H1 (cell line): ENCODE measurements around the gene SEMA4F. TPM values are rescaled to one million over a fixed set of nuclear protein-coding genes. Genes with fewer than 3 reads are reported as not detected.

Source experiments
- CTCF ChIA-PET: fragments of 300-600 bp; sonication (Branson Sonifier 250); formaldehyde crosslinking; loops from one replicate; lab custom pipeline; 2021; ENCODE audit not compliant: partially characterized antibody; lab: Charles Lee
- POLR2A ChIA-PET: fragments of 300-600 bp; sonication (Branson Sonifier 250); formaldehyde crosslinking; loops from one replicate; lab custom pipeline; 2021; ENCODE audit warnings: inconsistent platforms; ENCODE audit not compliant: partially characterized antibody; lab: Charles Lee
- DNase-seq, 2 experiments: peaks; one replicate each; pipeline versions ENCODE4 v3.0.0 to v3.0.0-alpha.2; 2010 to 2022; ENCODE audit warnings: low spot score in 2 of 2, low read depth in 1 of 2, mixed read lengths in 1 of 2
- FAIRE-seq: peaks from 2 replicates; lab custom pipeline; 2011; peaks lifted over from hg19 to GRCh38; lab: Jason Lieb, UNC
- H2AFZ ChIP-seq: 2 replicates; pipeline ENCODE4 v1.8.1; 2012; ENCODE audit warnings: low read length, inconsistent platforms
- H2AK5ac ChIP-seq: 2 replicates; pipeline ENCODE4 v1.6.1; 2013; ENCODE audit warnings: low read depth, low read length
- H2BK120ac ChIP-seq: replicated peaks from 2 replicates; pipeline ENCODE3; 2013; ENCODE audit warnings: low read depth, low read length, inconsistent platforms
- H2BK12ac ChIP-seq: 2 replicates; pipeline ENCODE4 v1.6.1; 2013; ENCODE audit warnings: low read depth, low read length
- H2BK15ac ChIP-seq: 2 replicates; pipeline ENCODE4 v1.6.1; 2013; ENCODE audit warnings: low read length
- H2BK20ac ChIP-seq: 2 replicates; pipeline ENCODE4 v1.6.1; 2013; ENCODE audit warnings: low read length
- H2BK5ac ChIP-seq: 2 replicates; pipeline ENCODE4 v1.6.1; 2013; ENCODE audit warnings: low read depth, low read length
- H3K14ac ChIP-seq: 2 replicates; pipeline ENCODE4 v1.6.1; 2013; ENCODE audit warnings: inconsistent platforms; ENCODE audit not compliant: insufficient read length
- H3K18ac ChIP-seq: 2 replicates; pipeline ENCODE4 v1.6.1; 2013; ENCODE audit warnings: low read length; ENCODE audit errors: extremely low read depth
- H3K23ac ChIP-seq: 2 replicates; pipeline ENCODE4 v1.6.1; 2013; ENCODE audit warnings: inconsistent platforms; ENCODE audit not compliant: insufficient read length
- H3K23me2 ChIP-seq: 2 replicates; pipeline ENCODE4 v1.6.1; 2013; ENCODE audit warnings: low read depth, low read length
- H3K27ac ChIP-seq: 2 replicates; pipeline ENCODE4 v1.6.1; 2011; ENCODE audit warnings: low read depth, low read length, inconsistent platforms
- H3K27me3 ChIP-seq, 4 experiments: replicated peaks in 1 of 4; 1 replicate in 1 of 4; 2 replicates in 3 of 4; pipeline versions ENCODE4 v1.6.1 to v1.8.1; 2011 to 2013; ENCODE audit warnings: low read length in 3 of 4, mild to moderate bottlenecking in 3 of 4, inconsistent platforms in 2 of 4, mixed read lengths in 2 of 4, moderate library complexity in 1 of 4; ENCODE audit not compliant: control insufficient read depth in 3 of 4, insufficient read depth in 3 of 4; ENCODE audit errors: extremely low read depth in 1 of 4
- H3K36me3 ChIP-seq, 4 experiments: 2 replicates each; pipeline versions ENCODE4 v1.6.1 to v1.8.1; 2011 to 2013; ENCODE audit warnings: mild to moderate bottlenecking in 4 of 4, low read length in 3 of 4, moderate library complexity in 2 of 4, control low read depth in 1 of 4, inconsistent platforms in 1 of 4; ENCODE audit not compliant: insufficient read depth in 4 of 4, control insufficient read depth in 2 of 4
- H3K4ac ChIP-seq: replicated peaks from 2 replicates; pipeline ENCODE3; 2013; ENCODE audit warnings: low read length, low read depth, mixed read lengths, inconsistent platforms; ENCODE audit not compliant: insufficient read length
- H3K4me1 ChIP-seq, 4 experiments: replicated peaks in 1 of 4; 1 replicate in 1 of 4; 2 replicates in 3 of 4; pipeline versions ENCODE4 v1.6.1 to v1.8.1; 2011 to 2013; ENCODE audit warnings: low read length in 3 of 4, inconsistent platforms in 2 of 4, mixed read lengths in 1 of 4; ENCODE audit not compliant: insufficient read depth in 4 of 4, control insufficient read depth in 3 of 4
- H3K4me2 ChIP-seq, 2 experiments: 2 replicates each; pipeline versions ENCODE4 v1.6.1 to v1.8.1; 2011 to 2013; ENCODE audit warnings: low read depth in 2 of 2, low read length in 2 of 2, control low read depth in 1 of 2, inconsistent platforms in 1 of 2, mild to moderate bottlenecking in 1 of 2; ENCODE audit not compliant: insufficient read depth in 1 of 2
- H3K4me3 ChIP-seq, 4 experiments: fragments of 200-600, 300-600 bp in 1 of 4; sonication (generic), shearing (Covaris generic), sonication (Bioruptor Twin) in 1 of 4; 2 replicates each; pipeline versions ENCODE4 v1.5.1 to v1.8.1; 2011 to 2016; ENCODE audit warnings: low read length in 4 of 4, low read depth in 3 of 4, control low read depth in 2 of 4, inconsistent platforms in 2 of 4, mild to moderate bottlenecking in 2 of 4, mixed read lengths in 1 of 4, moderate library complexity in 1 of 4; ENCODE audit not compliant: insufficient read depth in 2 of 4; ENCODE audit errors: extremely low read depth in 1 of 4
- H3K56ac ChIP-seq: replicated peaks from 2 replicates; pipeline ENCODE3; 2013; ENCODE audit warnings: low read depth, mild to moderate bottlenecking, mixed read lengths, low read length, inconsistent platforms; ENCODE audit not compliant: insufficient read length
- H3K79me1 ChIP-seq: 2 replicates; pipeline ENCODE4 v1.6.1; 2013; ENCODE audit warnings: low read depth, low read length, control low read depth
- H3K79me2 ChIP-seq, 2 experiments: 2 replicates each; pipeline versions ENCODE4 v1.6.1 to v1.8.1; 2012 to 2013; ENCODE audit warnings: low read length in 2 of 2, mild to moderate bottlenecking in 2 of 2, inconsistent platforms in 1 of 2; ENCODE audit not compliant: insufficient read depth in 2 of 2, control insufficient read depth in 1 of 2
- H3K9ac ChIP-seq, 4 experiments: replicated peaks in 1 of 4; 1 replicate in 1 of 4; 2 replicates in 3 of 4; pipeline versions ENCODE4 v1.6.1 to v1.8.1; 2011 to 2013; ENCODE audit warnings: low read depth in 3 of 4, low read length in 3 of 4, control low read depth in 2 of 4, mild to moderate bottlenecking in 2 of 4, moderate library complexity in 2 of 4, inconsistent platforms in 1 of 4; ENCODE audit errors: extremely low read depth in 1 of 4
- H3K9me3 ChIP-seq, 2 experiments: 2 replicates each; pipeline versions ENCODE4 v1.6.1 to v1.8.1; 2012 to 2013; ENCODE audit warnings: mild to moderate bottlenecking in 2 of 2, moderate library complexity in 2 of 2, control low read depth in 1 of 2, inconsistent platforms in 1 of 2, low read depth in 1 of 2, low read length in 1 of 2, mixed read lengths in 1 of 2; ENCODE audit not compliant: insufficient read depth in 2 of 2
- H4K20me1 ChIP-seq, 2 experiments: replicated peaks in 1 of 2; 2 replicates each; pipeline versions ENCODE3 to v1.8.1; 2011 to 2013; ENCODE audit warnings: inconsistent platforms in 2 of 2, low read length in 2 of 2, mild to moderate bottlenecking in 1 of 2; ENCODE audit not compliant: insufficient read depth in 2 of 2, control insufficient read depth in 1 of 2
- H4K5ac ChIP-seq: 2 replicates; pipeline ENCODE4 v1.6.1; 2013; ENCODE audit warnings: low read length, low read depth, mixed read lengths, inconsistent platforms; ENCODE audit not compliant: insufficient read length
- H4K8ac ChIP-seq: 2 replicates; pipeline ENCODE4 v1.8.0; 2013; ENCODE audit warnings: mild to moderate bottlenecking, moderate library complexity, low read length, inconsistent platforms; ENCODE audit not compliant: insufficient read depth; ENCODE audit errors: extremely low read depth
- H4K91ac ChIP-seq: replicated peaks from 2 replicates; pipeline ENCODE3; 2013; ENCODE audit warnings: low read length, mixed read lengths, inconsistent platforms; ENCODE audit not compliant: insufficient read length
- JUN ChIP-seq: IDR thresholded peaks from 2 replicates; pipeline ENCODE4 v1.6.1; 2011; ENCODE audit warnings: low read depth, mild to moderate bottlenecking, improper control_type of control experiment, low read length
- KDM1A ChIP-seq: fragments of 200-600, 300-600 bp; sonication (generic); IDR thresholded peaks from 2 replicates; pipeline ENCODE4 v1.7.1; 2016; ENCODE audit warnings: mild to moderate bottlenecking, low read length, borderline replicate concordance
- USF2 ChIP-seq: IDR thresholded peaks from 2 replicates; pipeline ENCODE4 v1.6.1; 2011; ENCODE audit warnings: low read length, improper control_type of control experiment
- WGBS, 2 experiments: shearing (Covaris generic) in 1 of 2; methylation state at CpG; one replicate each; pipeline versions ENCODE4 v1.1.6 to v1.1.7; 2013 to 2015; ENCODE audit warnings: low lambda C conversion rate in 2 of 2, mixed read lengths in 2 of 2, inconsistent platforms in 1 of 2, low coverage in 1 of 2, missing lambda C conversion rate in 1 of 2; ENCODE audit not compliant: insufficient replicate concordance in 2 of 2, insufficient coverage in 1 of 2, insufficient read length in 1 of 2; ENCODE audit errors: extremely low coverage in 1 of 2, missing lambda C conversion rate in 1 of 2; 5-methylcytosine and 5-hydroxymethylcytosine counted together
- polyA plus RNA-seq, 7 experiments: library from polyadenylated mRNA; depleted of rRNA in 3 of 7; stranded (reverse) in 5 of 7; unstranded in 2 of 7; fragments of >200 nt in 5 of 7; fragments of 200-250 nt in 2 of 7; gene quantifications; 1 replicate in 5 of 7; 2 replicates in 1 of 7; 4 replicates in 1 of 7; pipeline versions ENCODE4 v1.2.1 to v1.2.3, GENCODE V29; 2011 to 2013; ENCODE audit warnings: missing spikeins in 2 of 7, mixed read lengths in 2 of 7
- total RNA-seq: library from RNA; stranded (reverse); fragmentation: NEBNext Ultra II Directional; extraction: Animal tissue kit (Norgen Biotek cat#: 25700); gene quantifications from 2 replicates; pipeline ENCODE4 v1.2.1, GENCODE V29; 2021

The SEMA4F gene
- total and polyA plus RNA-seq, 2 of the 8 experiments (the other 6 are each of a cell fraction or from before 2014, with no cell fraction given), result 3.3 to 3.4 TPM

DNA sequence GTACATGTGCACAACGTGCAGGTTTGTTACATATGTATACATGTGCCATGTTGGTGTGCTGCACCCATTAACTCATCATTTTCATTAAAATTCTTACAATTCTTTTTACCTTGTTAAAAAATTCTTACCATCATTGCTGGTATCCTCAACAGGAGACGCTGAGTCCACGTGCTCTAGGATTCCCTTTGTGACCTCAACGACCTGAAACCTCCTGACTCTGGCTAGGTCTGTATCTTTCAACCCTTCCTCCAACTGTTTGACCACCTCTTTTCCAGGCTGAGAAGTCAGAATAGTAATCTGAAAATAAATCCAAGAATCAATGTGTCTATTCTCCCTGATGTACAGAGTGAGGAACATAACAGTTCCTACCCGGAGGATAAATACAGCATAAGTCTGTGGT is 47.1 kb upstream of the SEMA4F start:
- Histone ChIP-seq H3K9ac (no peak overlapping the region), H2BK20ac (no peak overlapping the region), H2AK5ac (no peak overlapping the region), H3K18ac (no peak overlapping the region), H3K36me3 (no peaks in the 10 kb centered on the region), H3K79me1 (no peaks in the 10 kb centered on the region), H3K27me3 (peaks cover 0 to 2% (median 0%) of the 10 kb centered on the region in 4 experiments; a peak in 2 of 7 replicates), H4K91ac (no peak overlapping the region), H3K14ac (no peak overlapping the region), H4K20me1 (no peaks in the 10 kb centered on the region), H2BK120ac (no peak overlapping the region), H2BK5ac (no peak overlapping the region), H2BK12ac (no peak overlapping the region), H2AFZ (no peak overlapping the region), H3K9me3 (0 out of 4 replicates have a peak, but pooled peaks cover 0 to 2% of the 10 kb centered on the region in 2 experiments), H3K23me2 (peaks cover 2% of the 10 kb centered on the region; the same call in 1 of the 2 replicates), H4K5ac (no peak overlapping the region), H4K8ac (no peak overlapping the region), H3K79me2 (no peaks in the 10 kb centered on the region), H3K4me1 (no peaks in the 10 kb centered on the region), H3K4ac (no peak overlapping the region), H3K27ac (no peak overlapping the region), H3K56ac (no peak overlapping the region), H3K23ac (no peak overlapping the region), H2BK15ac (no peak overlapping the region), H3K4me3 (no peak overlapping the region), H3K4me2 (no peak overlapping the region)
- ChIA-PET POLR2A (interaction anchor here (0.8 kb wide), 1 partner anchor 11 kb away, joined by 3 read pairs; no protein-coding TSS in a partner anchor), CTCF (interaction anchor here (0.6 kb wide), 2 partner anchors 76 to 145 kb away, joined by 3 read pairs; no protein-coding TSS in a partner anchor)
- 88% methylated on average over 5 of the region's 5 CpGs; no CpG with 5 or more reads in 1 of the 2 experiments for WGBS, 2 experiments
- DNase-seq (no peak), FAIRE-seq (no peak)
- TF ChIP-seq USF2 (no peak), JUN (no peak), KDM1A (no peak)
